Spleen (tissue), 7 donors: ENCODE data around the gene DIP2C.

ENCODE experiments used
- CTCF ChIP-seq, 11 experiments: fragments of 200-600 bp in 7 of 11; fragments of 450-650 bp in 4 of 11; sonication (generic) in 4 of 11; IDR thresholded peaks in 8 of 11; conservative IDR thresholded peaks in 3 of 11; 1 replicate in 7 of 11; 2 replicates in 4 of 11; pipeline versions ENCODE4 v1.4.0 to v1.8.0; 2016 to 2021; ENCODE audit warnings: antibody characterized with exemption in 11 of 11, inconsistent platforms in 4 of 11, mild to moderate bottlenecking in 1 of 11
- POLR2A ChIP-seq, 3 donors: fragments of 450-650 bp; IDR thresholded peaks; one replicate each; pipeline ENCODE4 v1.5.1; 2017; ENCODE audit warnings: antibody characterized with exemption in 3 of 3, mild to moderate bottlenecking in 1 of 3
- donor health status: DM: no; HTN: no; CAD: no; lungs with moderate emphysema.
- donor health status: DM: no; HTN: no; CAD: no.
- donor health status: DM: no; HTN: no; CAD: no.

- TF ChIP-seq CTCF (IDR thresholded peaks at IDR 0.05 in 8 of 11, conservative IDR thresholded peaks at IDR 0.05 in 3 of 11) (no peak), POLR2A (IDR thresholded peaks at IDR 0.05) (no peak)
Measured at GRCh38 chr10:547591-548081, 141.8 kb downstream of the DIP2C start.
